MG63 (cell line): ENCODE data around the gene DLGAP1. TPM values are rescaled to one million over a fixed set of nuclear protein-coding genes. Genes with fewer than 3 reads are reported as not detected.
A peak's percentile ranks its signal among the peaks of the same experiment; 100 is the strongest.
"Not testable (repeated sequence)": the region's sequence is repeated elsewhere in the genome, so short reads cannot be mapped to it uniquely, and the experiment has no call there.

Experiments
- DNase-seq: peaks from one replicate; pipeline ENCODE4 v3.0.0-alpha.2; 2020
- H3K27me3 ChIP-seq: fragments of 250-450 bp; sonication (Bioruptor Pico); 2 replicates; pipeline ENCODE4 v1.5.1; 2020; ENCODE audit warnings: mild to moderate bottlenecking, moderate library complexity
- H3K36me3 ChIP-seq: fragments of 250-450 bp; sonication (Bioruptor Pico); 2 replicates; pipeline ENCODE4 v1.5.1; 2020; ENCODE audit warnings: mild to moderate bottlenecking, moderate library complexity
- H3K4me3 ChIP-seq: fragments of 250-450 bp; sonication (Bioruptor Pico); 2 replicates; pipeline ENCODE4 v1.5.1; 2020; ENCODE audit warnings: mild to moderate bottlenecking, moderate library complexity
- H3K9me3 ChIP-seq: fragments of 250-450 bp; sonication (Bioruptor Pico); 2 replicates; pipeline ENCODE4 v1.5.1; 2020; ENCODE audit warnings: mild to moderate bottlenecking, moderate library complexity
- total RNA-seq: library from RNA; depleted of rRNA; stranded (reverse); fragments of >200 nt; shearing (Covaris generic); gene quantifications from 2 replicates; pipeline ENCODE4 v1.2.3, GENCODE V29; 2014; ENCODE audit warnings: low replicate concordance

DLGAP1 gene
- total RNA-seq, 1 experiment from 2014 or later = 3.4 TPM

- H3K27me3 ChIP-seq = no peaks in the 10 kb centered on the region
- no peaks in the 10 kb centered on the region for H3K36me3 ChIP-seq
- H3K9me3 ChIP-seq = no peaks in the 10 kb centered on the region
- DNase-seq = no peak
- H3K4me3 ChIP-seq = no peak overlapping the region
Observed at GRCh38 chr18:3485153-3486149, 969.7 kb downstream of the DLGAP1 start.

- Histone ChIP-seq H3K27me3 (no peaks in the 10 kb centered on the region), H3K9me3 (no peaks in the 10 kb centered on the region), H3K36me3 (no peaks in the 10 kb centered on the region), H3K4me3 (no peak overlapping the region)
- no peak for DNase-seq
Observed at GRCh38 chr18:3482258-3482657, 972.8 kb downstream of the DLGAP1 start.

- H3K27me3 ChIP-seq = no peaks in the 10 kb centered on the region
- no peak overlapping the region for H3K4me3 ChIP-seq
- no peak for DNase-seq
- no peaks in the 10 kb centered on the region for H3K36me3 ChIP-seq
- no peaks in the 10 kb centered on the region for H3K9me3 ChIP-seq
Observed at GRCh38 chr18:3481696-3482210, 973.4 kb downstream of the DLGAP1 start.

- no peak for DNase-seq
Observed at GRCh38 chr18:3480827-3481573, 974.1 kb downstream of the DLGAP1 start.

GRCh38 chr18:3479978-3480509 lies 975.1 kb downstream of the DLGAP1 start:
- no peaks in the 10 kb centered on the region for H3K9me3 ChIP-seq
- H3K4me3 ChIP-seq = no peak overlapping the region

More at GRCh38 chr18:3480827-3481573, 974.1 kb downstream of the DLGAP1 start:
- H3K27me3 ChIP-seq = no peaks in the 10 kb centered on the region
- H3K4me3 ChIP-seq = no peak overlapping the region
- H3K36me3 ChIP-seq = no peaks in the 10 kb centered on the region
- H3K9me3 ChIP-seq = no peaks in the 10 kb centered on the region

GRCh38 chr18:3478262-3478978 lies 976.7 kb downstream of the DLGAP1 start:
- H3K27me3 ChIP-seq = no peaks in the 10 kb centered on the region
- H3K36me3 ChIP-seq = no peaks in the 10 kb centered on the region
- no peak overlapping the region for H3K4me3 ChIP-seq
- DNase-seq = no peak
- H3K9me3 ChIP-seq = no peaks in the 10 kb centered on the region

More at GRCh38 chr18:3479978-3480509, 975.1 kb downstream of the DLGAP1 start:
- no peaks in the 10 kb centered on the region for H3K27me3 ChIP-seq
- no peak for DNase-seq
- no peaks in the 10 kb centered on the region for H3K36me3 ChIP-seq

- H3K9me3 ChIP-seq = no peaks in the 10 kb centered on the region
- DNase-seq = no peak
- no peaks in the 10 kb centered on the region for H3K27me3 ChIP-seq
- no peak overlapping the region for H3K4me3 ChIP-seq
- no peaks in the 10 kb centered on the region for H3K36me3 ChIP-seq
Observed at GRCh38 chr18:3472681-3473544, 982.2 kb downstream of the DLGAP1 start.

DNA sequence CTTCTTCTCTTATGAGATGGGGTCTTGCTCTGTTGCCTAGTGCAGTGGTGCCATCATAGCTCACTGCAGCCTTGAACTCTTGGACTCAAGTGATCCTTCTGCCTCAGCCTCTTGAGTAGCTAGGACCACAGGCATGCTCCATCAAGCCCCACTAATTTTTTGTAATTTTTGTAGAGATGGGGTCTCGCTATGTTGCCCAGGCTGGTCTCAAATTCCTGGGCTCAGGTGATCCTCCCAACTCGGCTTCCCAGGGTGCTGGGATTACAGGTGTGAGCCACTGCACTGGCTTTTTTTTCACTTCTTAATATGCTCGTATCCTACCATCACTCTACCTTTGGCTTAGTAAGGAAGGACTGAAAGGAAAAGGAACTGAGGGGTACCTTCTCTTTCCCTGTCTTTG lies 983.0 kb downstream of the DLGAP1 start:
- H3K9me3 ChIP-seq, H3K36me3 ChIP-seq, DNase-seq, H3K27me3 ChIP-seq, H3K4me3 ChIP-seq: not testable (repeated sequence)

DNA sequence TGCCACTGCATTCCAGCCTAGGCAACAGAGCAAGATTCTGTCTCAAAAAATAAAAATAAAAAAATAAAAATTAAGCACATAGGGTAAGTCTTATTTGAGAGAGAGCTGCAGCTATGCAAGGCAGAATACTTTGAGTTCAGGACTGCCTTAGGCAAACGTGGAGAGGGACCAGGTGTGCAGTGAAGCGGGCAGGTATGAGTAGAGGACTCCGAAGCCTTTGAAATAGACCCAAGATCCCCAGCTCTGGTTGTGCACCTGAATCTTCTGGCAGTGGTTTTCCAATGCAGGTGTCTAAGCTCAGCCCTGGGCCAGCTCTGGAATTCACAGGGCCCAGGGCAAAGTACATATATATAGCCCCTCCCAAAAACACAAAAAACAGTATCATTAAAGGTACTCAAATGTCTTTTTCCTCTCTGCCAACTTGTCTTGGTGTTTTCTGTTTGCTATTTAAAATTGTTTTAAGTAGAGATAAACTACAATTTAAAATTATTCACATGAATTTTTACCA lies 983.9 kb downstream of the DLGAP1 start:
- no peaks in the 10 kb centered on the region for H3K36me3 ChIP-seq
- H3K4me3 ChIP-seq = no peak overlapping the region
- H3K9me3 ChIP-seq = no peaks in the 10 kb centered on the region
- no peak for DNase-seq
- H3K27me3 ChIP-seq = no peaks in the 10 kb centered on the region

GRCh38 chr18:3468833-3469232 lies 986.3 kb downstream of the DLGAP1 start:
- DNase-seq = no peak
- H3K9me3 ChIP-seq = no peaks in the 10 kb centered on the region
- H3K36me3 ChIP-seq = no peaks in the 10 kb centered on the region; the same call in 1 of the 2 replicates
- H3K4me3 ChIP-seq = no peak overlapping the region
- H3K27me3 ChIP-seq = no peaks in the 10 kb centered on the region

DNA sequence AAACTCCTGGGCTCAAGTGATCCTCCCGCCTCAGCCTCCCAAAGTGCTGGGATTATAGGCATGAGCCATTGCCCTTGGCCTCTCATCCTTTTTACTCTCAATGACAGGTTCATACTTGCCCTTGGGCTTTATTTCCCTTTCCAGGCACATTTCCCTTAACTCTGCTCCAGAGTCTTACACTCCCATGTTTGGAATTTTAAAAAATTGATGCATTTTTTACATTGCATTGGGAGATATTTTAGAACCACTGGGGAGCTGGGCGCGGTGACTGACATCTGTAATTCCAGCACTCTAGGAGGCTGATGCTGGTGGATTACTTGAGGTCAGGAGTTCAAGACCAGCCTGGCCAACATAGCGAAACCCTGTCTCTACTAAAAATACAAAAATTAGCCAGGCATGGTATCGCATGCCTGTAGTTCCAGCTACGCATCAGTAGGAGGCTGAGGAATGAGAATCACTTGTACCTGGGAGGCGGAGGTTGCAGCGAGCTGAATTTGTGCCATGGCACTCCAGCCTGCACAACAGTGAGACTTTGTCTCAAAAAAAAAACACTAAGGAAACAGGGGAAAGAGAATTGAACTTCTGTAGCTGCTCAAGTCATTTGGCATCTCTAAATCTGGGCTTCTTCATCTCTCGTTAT lies 986.9 kb downstream of the DLGAP1 start:
- no peaks in the 10 kb centered on the region for H3K27me3 ChIP-seq
- no peak for DNase-seq
- no peak overlapping the region for H3K4me3 ChIP-seq
- no peaks in the 10 kb centered on the region; the same call in 1 of the 2 replicates for H3K36me3 ChIP-seq
- no peaks in the 10 kb centered on the region for H3K9me3 ChIP-seq

GRCh38 chr18:3466872-3467271 lies 988.2 kb downstream of the DLGAP1 start:
- Histone ChIP-seq H3K27me3 (no peaks in the 10 kb centered on the region), H3K36me3 (peaks cover 3% of the 10 kb centered on the region), H3K9me3 (no peaks in the 10 kb centered on the region), H3K4me3 (no peak overlapping the region)
- DNase-seq = no peak

DNA sequence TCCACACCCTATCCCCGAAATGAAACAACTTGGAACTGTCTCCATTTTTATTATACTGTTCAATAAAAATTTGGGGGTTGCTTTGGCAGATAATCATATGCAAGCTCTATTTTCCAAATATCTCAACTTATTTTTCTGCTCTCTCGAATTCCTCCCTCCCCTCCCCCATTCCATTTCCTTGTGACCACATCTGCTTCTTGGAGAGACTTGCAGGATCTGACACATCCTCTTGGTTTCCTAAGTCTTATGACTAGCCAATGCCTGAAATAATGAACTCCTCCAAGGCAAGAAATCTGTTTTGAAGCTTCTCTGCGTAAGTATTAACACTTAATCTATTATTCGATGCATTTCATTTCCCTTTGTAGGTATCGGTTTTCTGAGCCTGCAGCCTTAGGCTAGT lies 989.1 kb downstream of the DLGAP1 start:
- Histone ChIP-seq H3K9me3 (peaks cover 5% of the 10 kb centered on the region), H3K4me3 (no peak overlapping the region), H3K36me3 (peaks cover 12% of the 10 kb centered on the region), H3K27me3 (no peaks in the 10 kb centered on the region)
- DNase-seq = peak; percentile 22

DNA sequence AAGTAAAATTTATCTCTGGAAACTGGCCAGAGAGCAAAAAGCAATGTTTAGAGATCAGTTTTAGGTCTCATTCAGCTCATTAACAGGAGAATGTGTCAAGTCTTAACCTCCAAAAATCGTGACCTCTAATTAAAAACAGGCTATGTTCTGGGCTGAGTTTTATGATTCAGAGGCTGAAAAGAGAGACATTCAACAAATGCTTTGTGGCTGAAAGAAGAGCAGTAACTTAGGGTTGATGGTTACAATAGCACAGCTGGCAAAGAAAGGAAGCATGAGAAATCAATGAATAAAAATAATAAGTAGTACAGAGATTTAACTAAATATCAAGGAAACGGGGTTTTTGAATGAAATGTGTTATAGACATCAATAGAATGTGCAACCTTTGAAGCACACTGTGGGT lies 992.1 kb downstream of the DLGAP1 start:
- Histone ChIP-seq H3K9me3 (peaks cover 24% of the 10 kb centered on the region), H3K27me3 (no peaks in the 10 kb centered on the region), H3K36me3 (peaks cover 39% of the 10 kb centered on the region), H3K4me3 (no peak overlapping the region)
- no peak for DNase-seq

GRCh38 chr18:3461704-3462103 lies 993.4 kb downstream of the DLGAP1 start:
- Histone ChIP-seq H3K4me3 (no peak overlapping the region), H3K36me3 (peaks cover 52% of the 10 kb centered on the region), H3K9me3 (peaks cover 24% of the 10 kb centered on the region), H3K27me3 (no peaks in the 10 kb centered on the region)
- no peak for DNase-seq
